Astrocyte (in vitro differentiated cells and primary cell): Measurements from ENCODE around the gene SELENOS.

ENCODE experiments used
- CTCF ChIP-seq: IDR thresholded peaks from 2 replicates; pipeline ENCODE4 v1.5.1; 2011; ENCODE audit warnings: low read depth, mild to moderate bottlenecking, inconsistent platforms, low read length, moderate library complexity; ENCODE audit not compliant: insufficient read depth
- EZH2 ChIP-seq: IDR thresholded peaks from 2 replicates; pipeline ENCODE4 v1.6.1; 2012; ENCODE audit warnings: mild to moderate bottlenecking, low read length, inconsistent platforms; ENCODE audit not compliant: insufficient read depth

DNA sequence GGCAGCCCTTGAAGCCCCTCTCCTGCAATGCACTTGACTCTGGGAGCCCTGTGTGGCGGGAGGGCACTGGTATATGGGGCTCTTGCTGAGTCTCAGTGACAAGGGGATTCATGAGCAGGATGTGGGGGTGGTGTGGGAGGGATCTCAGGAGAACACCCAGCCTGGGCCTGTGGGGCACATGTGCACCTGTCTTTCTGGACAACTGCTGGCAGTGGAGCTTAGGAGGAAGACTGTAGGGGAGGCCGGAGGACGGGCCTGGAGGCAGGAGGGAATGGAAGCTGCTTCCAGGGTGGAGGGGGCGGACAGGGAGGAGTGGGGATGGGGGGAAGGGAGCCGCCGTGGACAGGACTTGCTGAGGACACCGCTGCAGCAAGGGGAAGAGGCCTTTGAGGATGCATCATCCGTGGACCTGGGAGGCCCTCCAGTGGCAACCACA, 28.6 kb upstream of the SELENOS start:
- TF ChIP-seq CTCF: no peak
- TF ChIP-seq EZH2: no peak
